K562 (cell line): ENCODE data around the gene CRELD2. TPM values are rescaled to one million over a fixed set of nuclear protein-coding genes. Genes with fewer than 3 reads are reported as not detected.

Experiments
- ATAC-seq: fragments of 200-7000 bp; cut with Tn5 transposase; 3 replicates; pipeline ENCODE4 v1.9.1; 2020; ENCODE audit warnings: moderate library complexity
- BruUV-seq: library from RNA; stranded (reverse); fragments of 400-500 nt; replicated peaks from 2 replicates; lab custom pipeline; 2021; lab: Mats Ljungman, UMichigan
- CTCF ChIA-PET: fragments of 300-600 bp; formaldehyde crosslinking; extraction: SDS; loops from one replicate; lab custom pipeline; 2021; ENCODE audit warnings: low intra/inter-chr PET ratio; lab: Yijun Ruan, JAX
- POLR2A ChIA-PET: fragments of 300-600, 350-650 bp; sonication (Branson Sonifier 250); formaldehyde crosslinking; extraction: SDS; loops from one replicate; lab custom pipeline; 2021; ENCODE audit warnings: antibody characterized with exemption, inconsistent platforms; lab: Yijun Ruan, JAX
- DNase-seq, 4 experiments: peaks; one replicate each; pipeline versions ENCODE4 v3.0.0 to v3.0.0-alpha.2; 2011 to 2018; ENCODE audit warnings: low spot score in 3 of 4, mixed read lengths in 3 of 4; ENCODE audit errors: extremely low read depth in 1 of 4
- FAIRE-seq: peaks from 2 replicates; lab custom pipeline; 2011; peaks lifted over from hg19 to GRCh38; lab: Jason Lieb, UNC
- H2AFZ ChIP-seq: 2 replicates; pipeline ENCODE4 v1.6.0; 2011; ENCODE audit warnings: low read depth, low read length, control low read depth, inconsistent platforms
- H3K27ac ChIP-seq: fragments of 200-600 bp; 3 replicates; pipeline ENCODE4 v1.8.0; 2011; ENCODE audit warnings: low read depth, mild to moderate bottlenecking, control low read depth, inconsistent platforms, low read length, moderate library complexity, mixed read lengths; ENCODE audit errors: extremely low read depth
- H3K27me3 ChIP-seq, 2 experiments: fragments of 300-600 bp in 1 of 2; 2 replicates in 1 of 2; 3 replicates in 1 of 2; pipeline versions ENCODE4 v1.6.0 to v1.8.0; 2011; ENCODE audit warnings: inconsistent platforms in 2 of 2, low read length in 2 of 2, mild to moderate bottlenecking in 1 of 2, mixed read lengths in 1 of 2, moderate library complexity in 1 of 2; ENCODE audit not compliant: control insufficient read depth in 2 of 2, insufficient read depth in 2 of 2
- H3K36me3 ChIP-seq: fragments of 300-600 bp; 3 replicates; pipeline ENCODE4 v1.8.0; 2011; ENCODE audit warnings: mild to moderate bottlenecking, low read length, inconsistent platforms; ENCODE audit not compliant: control insufficient read depth, insufficient read depth
- H3K4me1 ChIP-seq, 2 experiments: fragments of 200-600 bp in 1 of 2; replicated peaks in 1 of 2; 2 replicates in 1 of 2; 3 replicates in 1 of 2; pipeline versions ENCODE4 v1.5.1 to v1.8.0; 2011; ENCODE audit warnings: inconsistent platforms in 2 of 2, low read length in 2 of 2, mild to moderate bottlenecking in 1 of 2, mixed read lengths in 1 of 2, moderate library complexity in 1 of 2; ENCODE audit not compliant: control insufficient read depth in 2 of 2, insufficient read depth in 2 of 2
- H3K4me2 ChIP-seq: 2 replicates; pipeline ENCODE4 v1.6.1; 2011; ENCODE audit warnings: low read length, control low read depth, inconsistent platforms, mixed read lengths; ENCODE audit not compliant: insufficient read depth
- H3K4me3 ChIP-seq: fragments of 200-600 bp; sonication (generic), shearing (Covaris generic); 2 replicates; pipeline ENCODE4 v1.5.1; 2016; ENCODE audit warnings: control low read depth, inconsistent platforms
- H3K79me2 ChIP-seq: fragments of 200-600 bp; 3 replicates; pipeline ENCODE4 v1.8.0; 2011; ENCODE audit warnings: low read length, inconsistent platforms; ENCODE audit not compliant: control insufficient read depth, insufficient read depth
- H3K9ac ChIP-seq, 2 experiments: 2 replicates each; pipeline versions ENCODE4 v1.6.0 to v1.6.1; 2011; ENCODE audit warnings: low read depth in 2 of 2, low read length in 2 of 2, control low read depth in 1 of 2, inconsistent platforms in 1 of 2, mild to moderate bottlenecking in 1 of 2, mixed read lengths in 1 of 2; ENCODE audit not compliant: insufficient read depth in 1 of 2
- H3K9me1 ChIP-seq: one replicate; pipeline ENCODE4 v1.6.0; 2011; ENCODE audit warnings: inconsistent platforms, mild to moderate bottlenecking, low read length, moderate library complexity; ENCODE audit not compliant: control insufficient read depth, insufficient read depth
- H3K9me3 ChIP-seq: replicated peaks from 2 replicates; pipeline ENCODE4 v1.5.1; 2011; ENCODE audit warnings: low read depth, low read length, inconsistent platforms; ENCODE audit not compliant: control insufficient read depth, insufficient read depth
- H4K20me1 ChIP-seq: replicated peaks from 2 replicates; pipeline ENCODE4 v1.6.1; 2011; ENCODE audit warnings: low read length, inconsistent platforms, mixed read lengths; ENCODE audit not compliant: control insufficient read depth, insufficient read depth
- COPS2 ChIP-seq: fragments of 450-650 bp; conservative IDR thresholded peaks from 2 replicates; pipeline ENCODE4 v1.6.1; 2016; ENCODE audit warnings: mild to moderate bottlenecking, moderate library complexity
- ELF2 ChIP-seq: fragments of 250-450 bp; sonication (Bioruptor Pico); IDR thresholded peaks from 2 replicates; pipeline ENCODE4 v1.5.0; 2021; ENCODE audit warnings: mild to moderate bottlenecking
- HDAC2 ChIP-seq: fragments of 450-650 bp; IDR thresholded peaks from 2 replicates; pipeline ENCODE4 v1.6.1; 2016; ENCODE audit warnings: mild to moderate bottlenecking
- MEF2A ChIP-seq: IDR thresholded peaks from 2 replicates; pipeline ENCODE4 v1.6.1; 2011; ENCODE audit warnings: low read depth, mild to moderate bottlenecking, low read length, moderate library complexity; ENCODE audit not compliant: control insufficient read depth
- SMARCE1 ChIP-seq: fragments of 450-650 bp; IDR thresholded peaks from 2 replicates; pipeline ENCODE4 v1.7.1; 2016; ENCODE audit warnings: mild to moderate bottlenecking
- TCF7 ChIP-seq: sonication (generic); IDR thresholded peaks from 2 replicates; pipeline ENCODE4 v1.6.1; 2016; ENCODE audit warnings: antibody characterized with exemption, borderline replicate concordance
- THAP12 ChIP-seq: fragments of 250-450 bp; sonication (Bioruptor Pico); IDR thresholded peaks from 2 replicates; pipeline ENCODE4 v1.9.0; 2021; ENCODE audit warnings: mild to moderate bottlenecking, inconsistent platforms
- WGBS: fragments of 100-300 bp; shearing (Covaris generic); methylation state at CpG from one replicate; pipeline ENCODE4 v1.1.6; 2016; ENCODE audit warnings: low coverage, mixed read lengths; ENCODE audit not compliant: insufficient coverage; ENCODE audit errors: missing lambda C conversion rate; 5-methylcytosine and 5-hydroxymethylcytosine counted together
- in situ Hi-C: fragments of 300-500 bp; cut with MboI; formaldehyde crosslinking; loops from 4 replicates; pipeline ENCODE4 v1.15.0; 2018; ENCODE audit warnings: inconsistent platforms, mixed read lengths
- intact Hi-C: fragments of 100-400 bp; cut with micrococcal nuclease; formaldehyde crosslinking; loops from 2 replicates; pipeline ENCODE4 v1.14.2; 2022
- polyA plus RNA-seq, 8 experiments: library from polyadenylated mRNA; depleted of rRNA in 4 of 8; stranded (reverse) in 5 of 8; unstranded in 3 of 8; fragments of >200 nt; fragmentation: Nextera tagmentation in 2 of 8; fragmentation: Illumina TruSeq in 1 of 8; extraction: Ambion mirVana in 2 of 8; extraction: Trizol in 1 of 8; gene quantifications; 2 replicates each; pipeline versions ENCODE4 v1.2.1 to v1.2.3, GENCODE V29; 2011 to 2014; ENCODE audit warnings: inconsistent platforms in 1 of 8, missing spikeins in 1 of 8
- total RNA-seq, 7 experiments: library from RNA; depleted of rRNA in 6 of 7; stranded (reverse); fragments of >200 nt in 6 of 7; fragmentation: Illumina TruSeq in 2 of 7; extraction: Trizol in 2 of 7; gene quantifications; 2 replicates each; pipeline versions ENCODE4 v1.2.1 to v1.2.3, GENCODE V29; 2011 to 2021; ENCODE audit warnings: low replicate concordance in 1 of 7
- TF ChIP-seq, protein P1 (sequence below): fragments of 250-450 bp; sonication (Bioruptor Pico); IDR thresholded peaks from 2 replicates; pipeline ENCODE4 v1.4.0; 2020

Gene CRELD2
- total and polyA plus RNA-seq, 9 of the 15 experiments (the other 6 are each of a cell fraction or from before 2014, with no cell fraction given): 0.96 to 25.3 (median 8.8) TPM

GRCh38 chr22:49887064-49887451, 31.4 kb upstream of the CRELD2 start:
- Histone ChIP-seq H3K27ac (no peak overlapping the region), H3K9ac (no peak overlapping the region), H3K4me3 (no peak overlapping the region), H3K79me2 (peaks cover 8% of the 10 kb centered on the region; the same call in 2 of the 3 replicates), H2AFZ (no peak overlapping the region), H3K4me1 (no peaks in the 10 kb centered on the region; a peak in 1 of 5 replicates), H3K9me3 (peaks cover 7% of the 10 kb centered on the region), H3K9me1 (no peaks in the 10 kb centered on the region), H4K20me1 (no peaks in the 10 kb centered on the region), H3K4me2 (no peak overlapping the region), H3K27me3 (no peaks in the 10 kb centered on the region), H3K36me3 (peaks cover 56% of the 10 kb centered on the region; the same call in 2 of the 3 replicates)
- ChIA-PET CTCF (no interaction called here), POLR2A (no interaction called here)
- in situ Hi-C loops: no loop called here
- no TSS peak for BruUV-seq
- intact Hi-C loops: no loop called here
- FAIRE-seq (no peak), ATAC-seq (no peak), DNase-seq (no peak)
- no peak for TF ChIP-seq SMARCE1
- no peak for TF ChIP-seq COPS2
- no peak for TF ChIP-seq HDAC2
- 95% methylated on average over 12 of the region's 14 CpGs for WGBS

DNA sequence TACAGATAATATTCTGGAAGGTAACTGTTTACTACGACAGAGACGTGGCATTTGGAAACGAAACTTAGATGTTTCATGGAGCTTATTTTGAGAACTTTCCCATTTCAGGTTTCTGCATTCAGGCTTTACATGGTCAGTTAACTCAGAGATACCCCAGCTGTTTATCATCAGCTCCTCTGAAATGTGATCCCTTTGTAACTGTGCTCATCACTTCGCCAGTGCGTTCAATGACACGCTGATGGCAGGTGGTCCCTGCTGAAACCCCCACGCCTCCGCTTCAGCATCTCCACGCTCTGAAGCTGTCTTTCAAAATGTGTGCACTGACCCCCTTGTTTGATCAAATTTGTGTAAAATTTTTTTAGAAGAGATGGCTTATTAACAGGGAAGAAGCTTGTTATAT, 30.7 kb upstream of the CRELD2 start:
- ATAC-seq (no peak), DNase-seq (no peak), FAIRE-seq (no peak)
- Histone ChIP-seq H3K4me3 (no peak overlapping the region), H3K9ac (no peak overlapping the region), H4K20me1 (no peaks in the 10 kb centered on the region), H3K4me2 (no peak overlapping the region), H3K4me1 (no peaks in the 10 kb centered on the region; a peak in 1 of 5 replicates), H3K27me3 (no peaks in the 10 kb centered on the region), H3K9me1 (no peaks in the 10 kb centered on the region), H3K79me2 (peaks cover 4% of the 10 kb centered on the region; the same call in 2 of the 3 replicates), H2AFZ (no peak overlapping the region), H3K9me3 (peaks cover 7% of the 10 kb centered on the region), H3K27ac (no peak overlapping the region), H3K36me3 (peaks cover 56% of the 10 kb centered on the region; the same call in 2 of the 3 replicates)
- POLR2A ChIA-PET: no interaction called here
- in situ Hi-C loops (no loop called here), intact Hi-C loops (no loop called here)
- WGBS: 94% methylated on average over 9 of the region's 9 CpGs
- CTCF ChIA-PET: no interaction called here
- no TSS peak for BruUV-seq
- TF ChIP-seq, protein P1, sequence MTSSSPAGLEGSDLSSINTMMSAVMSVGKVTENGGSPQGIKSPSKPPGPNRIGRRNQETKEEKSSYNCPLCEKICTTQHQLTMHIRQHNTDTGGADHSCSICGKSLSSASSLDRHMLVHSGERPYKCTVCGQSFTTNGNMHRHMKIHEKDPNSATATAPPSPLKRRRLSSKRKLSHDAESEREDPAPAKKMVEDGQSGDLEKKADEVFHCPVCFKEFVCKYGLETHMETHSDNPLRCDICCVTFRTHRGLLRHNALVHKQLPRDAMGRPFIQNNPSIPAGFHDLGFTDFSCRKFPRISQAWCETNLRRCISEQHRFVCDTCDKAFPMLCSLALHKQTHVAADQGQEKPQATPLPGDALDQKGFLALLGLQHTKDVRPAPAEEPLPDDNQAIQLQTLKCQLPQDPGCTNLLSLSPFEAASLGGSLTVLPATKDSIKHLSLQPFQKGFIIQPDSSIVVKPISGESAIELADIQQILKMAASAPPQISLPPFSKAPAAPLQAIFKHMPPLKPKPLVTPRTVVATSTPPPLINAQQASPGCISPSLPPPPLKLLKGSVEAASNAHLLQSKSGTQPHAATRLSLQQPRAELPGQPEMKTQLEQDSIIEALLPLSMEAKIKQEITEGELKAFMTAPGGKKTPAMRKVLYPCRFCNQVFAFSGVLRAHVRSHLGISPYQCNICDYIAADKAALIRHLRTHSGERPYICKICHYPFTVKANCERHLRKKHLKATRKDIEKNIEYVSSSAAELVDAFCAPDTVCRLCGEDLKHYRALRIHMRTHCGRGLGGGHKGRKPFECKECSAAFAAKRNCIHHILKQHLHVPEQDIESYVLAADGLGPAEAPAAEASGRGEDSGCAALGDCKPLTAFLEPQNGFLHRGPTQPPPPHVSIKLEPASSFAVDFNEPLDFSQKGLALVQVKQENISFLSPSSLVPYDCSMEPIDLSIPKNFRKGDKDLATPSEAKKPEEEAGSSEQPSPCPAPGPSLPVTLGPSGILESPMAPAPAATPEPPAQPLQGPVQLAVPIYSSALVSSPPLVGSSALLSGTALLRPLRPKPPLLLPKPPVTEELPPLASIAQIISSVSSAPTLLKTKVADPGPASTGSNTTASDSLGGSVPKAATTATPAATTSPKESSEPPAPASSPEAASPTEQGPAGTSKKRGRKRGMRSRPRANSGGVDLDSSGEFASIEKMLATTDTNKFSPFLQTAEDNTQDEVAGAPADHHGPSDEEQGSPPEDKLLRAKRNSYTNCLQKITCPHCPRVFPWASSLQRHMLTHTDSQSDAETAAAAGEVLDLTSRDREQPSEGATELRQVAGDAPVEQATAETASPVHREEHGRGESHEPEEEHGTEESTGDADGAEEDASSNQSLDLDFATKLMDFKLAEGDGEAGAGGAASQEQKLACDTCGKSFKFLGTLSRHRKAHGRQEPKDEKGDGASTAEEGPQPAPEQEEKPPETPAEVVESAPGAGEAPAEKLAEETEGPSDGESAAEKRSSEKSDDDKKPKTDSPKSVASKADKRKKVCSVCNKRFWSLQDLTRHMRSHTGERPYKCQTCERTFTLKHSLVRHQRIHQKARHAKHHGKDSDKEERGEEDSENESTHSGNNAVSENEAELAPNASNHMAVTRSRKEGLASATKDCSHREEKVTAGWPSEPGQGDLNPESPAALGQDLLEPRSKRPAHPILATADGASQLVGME (CRISPR knock-in tag): no peak
- TF ChIP-seq THAP12 (CRISPR knock-in tag): no peak
- TF ChIP-seq ELF2 (CRISPR knock-in tag): no peak
- TF ChIP-seq MEF2A: no peak
- TF ChIP-seq TCF7: no peak
